GM21447 (cell line): ENCODE measurements around the gene KRTAP5-7.
A peak's percentile ranks its signal among the peaks of the same experiment; 100 is the strongest.
"Not testable (repeated sequence)": the region's sequence is repeated elsewhere in the genome, so short reads cannot be mapped to it uniquely, and the experiment has no call there.

Source experiments
- ATAC-seq: cut with Tn5 transposase; IDR thresholded peaks from one replicate; pipeline ENCODE4 v1.9.1; 2021; ENCODE audit not compliant: unreplicated experiment

KRTAP5-7 gene, protein sequence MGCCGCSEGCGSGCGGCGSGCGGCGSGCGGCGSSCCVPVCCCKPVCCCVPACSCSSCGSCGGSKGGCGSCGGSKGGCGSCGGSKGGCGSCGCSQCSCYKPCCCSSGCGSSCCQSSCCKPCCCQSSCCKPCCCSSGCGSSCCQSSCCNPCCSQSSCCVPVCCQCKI

DNA sequence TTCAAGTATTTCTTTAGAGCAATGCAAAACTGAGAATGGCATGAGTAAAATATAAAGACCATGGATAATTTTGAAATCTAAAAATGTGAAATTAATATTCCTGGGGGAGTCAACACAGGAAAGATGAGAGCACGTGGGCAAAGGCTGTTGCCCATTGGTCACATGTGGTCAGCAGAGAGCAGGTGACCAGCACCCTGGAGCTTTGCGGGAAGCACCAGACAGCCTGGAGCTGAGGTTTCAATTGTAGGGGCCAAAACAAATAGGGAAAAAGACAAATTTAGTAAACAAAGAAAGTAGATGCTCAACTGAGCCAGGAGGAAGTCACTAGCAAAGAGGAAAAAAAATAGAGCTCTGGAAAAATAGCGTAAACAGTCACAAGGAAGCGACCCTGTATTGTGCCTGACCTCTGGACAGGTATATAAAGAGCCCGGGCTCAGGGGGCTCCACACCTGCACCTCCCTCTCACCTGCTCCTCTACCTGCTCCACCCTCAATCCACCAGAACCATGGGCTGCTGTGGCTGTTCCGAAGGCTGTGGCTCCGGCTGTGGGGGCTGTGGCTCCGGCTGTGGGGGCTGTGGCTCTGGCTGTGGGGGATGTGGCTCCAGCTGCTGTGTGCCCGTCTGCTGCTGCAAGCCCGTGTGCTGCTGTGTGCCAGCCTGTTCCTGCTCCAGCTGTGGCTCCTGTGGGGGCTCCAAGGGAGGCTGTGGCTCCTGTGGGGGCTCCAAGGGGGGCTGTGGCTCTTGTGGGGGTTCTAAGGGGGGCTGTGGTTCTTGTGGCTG is at the start of gene KRTAP5-7:
KRTAP5-7 (plus strand) TSS at position 472 of the 780 bp plus-strand sequence; CDS start at position 506, 34 bp downstream.
- not testable (repeated sequence) for ATAC-seq

DNA sequence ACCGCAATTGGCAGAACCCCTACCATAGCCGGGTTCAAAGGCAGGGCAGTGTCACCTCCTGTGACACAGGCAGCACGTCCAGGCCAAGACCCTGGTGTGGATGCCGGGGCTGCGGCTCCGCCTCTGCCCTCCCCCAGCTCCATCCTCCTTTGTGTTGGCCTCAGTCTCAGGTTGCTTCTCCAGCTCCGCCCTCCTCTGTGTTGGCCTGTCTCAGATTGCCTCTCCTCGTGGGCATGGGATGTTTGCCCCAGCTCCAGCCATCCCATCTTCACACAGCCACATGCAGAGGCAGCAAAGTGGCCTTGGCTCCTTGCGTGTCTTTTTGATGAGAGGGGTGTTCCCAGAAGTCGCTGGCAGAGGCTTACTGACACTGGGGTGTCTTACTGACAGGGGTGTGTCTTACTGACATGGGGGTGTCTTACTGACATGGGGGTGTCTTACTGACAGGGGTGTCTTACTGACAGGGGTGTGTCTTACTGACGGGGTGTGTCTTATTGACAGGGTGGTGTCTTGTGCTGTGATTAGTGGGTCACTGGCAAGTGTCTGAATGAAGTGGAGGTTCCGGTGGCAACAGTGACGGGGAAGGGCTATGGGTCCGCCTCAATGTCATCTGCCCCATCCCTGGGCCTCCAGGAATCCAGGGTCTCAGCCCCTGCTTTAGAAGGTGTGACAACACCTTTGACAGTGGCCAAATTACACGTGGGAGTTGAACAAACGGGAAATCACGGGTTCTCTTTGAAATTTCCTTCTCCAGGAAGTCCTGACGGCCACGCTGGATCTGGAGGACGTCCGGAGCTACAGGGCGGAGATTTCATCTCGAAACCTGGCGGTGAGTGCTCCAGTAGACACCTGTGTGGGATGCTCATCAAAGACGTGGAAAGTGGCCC is 49.2 kb upstream of the KRTAP5-7 start:
- no peak for ATAC-seq

DNA sequence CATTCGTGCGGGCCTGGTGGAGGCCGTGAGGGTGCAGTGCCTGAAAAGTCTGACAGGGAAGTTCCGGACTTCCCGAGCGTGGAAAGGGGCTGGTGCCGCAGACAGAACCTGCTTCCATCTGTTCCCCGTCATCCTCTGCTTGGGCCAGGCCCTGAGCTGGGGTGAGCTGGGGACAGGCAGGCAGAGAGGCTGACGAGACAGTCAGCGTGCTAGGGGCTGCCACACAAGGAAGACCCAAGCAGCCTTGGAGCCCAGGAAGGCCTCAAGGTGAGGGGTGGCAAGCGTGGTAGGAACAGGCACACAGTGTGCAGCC is 48.6 kb upstream of the KRTAP5-7 start:
- no peak for ATAC-seq

DNA sequence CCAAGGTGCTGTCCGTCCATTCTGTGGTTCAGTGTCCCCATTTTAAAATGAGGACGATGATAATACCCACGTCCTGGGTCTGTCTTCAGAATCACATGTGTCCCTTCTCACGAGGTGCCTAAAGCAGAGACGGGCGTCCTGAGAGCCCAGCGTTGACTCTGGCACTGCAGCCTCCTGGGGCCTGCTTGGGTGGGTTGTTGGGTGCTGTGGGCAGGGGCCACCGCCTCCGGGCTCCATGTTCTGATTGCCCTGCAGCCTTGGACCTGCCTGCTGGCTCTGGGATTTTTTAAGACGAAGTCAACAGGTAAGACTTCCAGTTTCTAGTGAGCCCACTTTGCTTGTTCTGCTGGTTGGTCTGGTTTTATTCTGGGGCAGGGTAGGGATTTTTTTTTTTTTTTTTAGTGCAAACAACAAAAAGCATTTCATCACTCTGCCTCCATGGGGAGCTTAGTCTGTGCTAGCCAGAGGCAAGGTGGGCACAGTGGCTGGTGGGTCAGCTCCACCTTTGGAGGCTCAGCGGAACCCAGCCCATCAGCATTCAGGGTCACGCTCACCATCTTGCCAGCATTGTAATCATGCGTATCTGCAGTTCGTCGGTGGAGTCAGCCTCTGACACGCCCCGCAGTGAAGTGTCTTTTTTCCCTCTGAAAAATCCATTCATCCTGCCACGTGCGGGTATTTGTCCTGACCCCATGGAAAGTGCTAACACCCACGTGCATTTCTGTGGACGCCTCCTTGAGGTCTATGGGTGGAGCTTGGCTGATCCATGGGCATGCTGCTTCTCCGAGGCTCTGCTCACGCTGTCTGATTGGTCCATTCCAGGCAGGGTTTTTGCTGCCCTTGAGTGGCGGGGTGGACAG is 45.7 kb upstream of the KRTAP5-7 start:
- ATAC-seq = no peak

DNA sequence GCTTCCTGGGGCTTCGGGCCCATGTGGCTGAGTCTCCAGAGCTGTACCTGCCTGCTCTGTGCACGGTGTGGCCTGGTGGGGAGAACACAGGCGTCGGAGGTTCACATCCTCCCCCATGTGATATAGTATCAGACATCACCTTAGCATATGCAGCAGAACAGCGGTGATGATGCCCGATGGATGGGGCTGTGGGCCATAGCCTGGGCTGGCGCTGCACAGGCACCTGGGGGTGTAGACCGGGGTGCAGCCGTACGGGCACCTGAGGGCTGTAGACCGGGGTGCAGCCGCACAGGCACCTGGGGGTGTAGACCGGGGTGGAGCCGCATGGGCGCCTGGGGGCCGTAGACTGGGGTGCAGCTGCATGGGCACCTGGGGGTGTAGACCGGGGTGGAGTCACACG is 44.9 kb upstream of the KRTAP5-7 start:
- no peak for ATAC-seq

DNA sequence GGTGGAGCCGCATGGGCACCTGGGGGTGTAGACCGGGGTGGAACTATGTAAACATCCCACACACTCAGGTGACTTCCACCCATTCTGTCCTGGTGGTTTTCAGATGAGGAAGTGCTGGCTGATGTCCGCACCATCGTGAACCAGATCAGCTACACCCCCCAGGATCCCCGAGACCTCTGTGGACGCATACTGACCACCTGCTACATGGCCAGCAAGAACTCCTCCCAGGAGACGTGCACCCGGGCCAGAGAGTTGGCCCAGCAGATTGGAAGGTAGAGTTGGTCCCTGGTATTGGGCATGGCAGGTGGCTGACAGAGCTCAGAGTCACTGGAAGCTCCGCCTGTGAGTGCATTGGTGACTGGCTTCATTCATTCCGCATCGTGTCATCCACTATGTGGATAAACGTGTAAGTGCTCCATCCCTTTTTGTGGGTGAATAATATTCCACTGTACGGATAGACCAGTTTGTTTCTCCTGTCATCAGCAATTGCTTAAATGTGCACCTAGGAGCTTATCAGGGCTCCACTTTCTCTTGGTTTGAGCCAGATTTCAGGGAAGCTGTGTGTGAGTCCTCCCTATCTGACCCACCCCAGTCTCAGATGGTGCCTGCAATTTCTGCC is 44.2 kb upstream of the KRTAP5-7 start:
- ATAC-seq = no peak

DNA sequence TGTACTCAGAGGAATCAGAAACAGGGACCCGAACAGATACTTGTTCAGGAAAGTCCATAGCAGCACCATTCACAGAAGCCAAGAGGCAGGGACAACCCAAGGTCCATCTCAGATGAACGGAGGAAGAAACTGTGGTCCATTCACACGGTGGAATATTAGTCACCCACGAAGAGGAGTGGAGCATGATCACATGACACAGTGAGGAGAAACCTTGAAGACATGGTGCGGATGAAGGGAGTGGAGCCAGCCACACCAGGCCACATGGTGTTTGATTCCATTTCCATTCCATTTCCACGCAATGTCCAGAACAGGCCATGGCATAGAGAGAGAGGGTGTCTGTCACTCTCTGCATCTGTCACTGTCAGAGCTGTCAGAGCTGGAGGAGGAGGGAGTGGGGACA is 43.4 kb upstream of the KRTAP5-7 start:
- ATAC-seq = no peak

DNA sequence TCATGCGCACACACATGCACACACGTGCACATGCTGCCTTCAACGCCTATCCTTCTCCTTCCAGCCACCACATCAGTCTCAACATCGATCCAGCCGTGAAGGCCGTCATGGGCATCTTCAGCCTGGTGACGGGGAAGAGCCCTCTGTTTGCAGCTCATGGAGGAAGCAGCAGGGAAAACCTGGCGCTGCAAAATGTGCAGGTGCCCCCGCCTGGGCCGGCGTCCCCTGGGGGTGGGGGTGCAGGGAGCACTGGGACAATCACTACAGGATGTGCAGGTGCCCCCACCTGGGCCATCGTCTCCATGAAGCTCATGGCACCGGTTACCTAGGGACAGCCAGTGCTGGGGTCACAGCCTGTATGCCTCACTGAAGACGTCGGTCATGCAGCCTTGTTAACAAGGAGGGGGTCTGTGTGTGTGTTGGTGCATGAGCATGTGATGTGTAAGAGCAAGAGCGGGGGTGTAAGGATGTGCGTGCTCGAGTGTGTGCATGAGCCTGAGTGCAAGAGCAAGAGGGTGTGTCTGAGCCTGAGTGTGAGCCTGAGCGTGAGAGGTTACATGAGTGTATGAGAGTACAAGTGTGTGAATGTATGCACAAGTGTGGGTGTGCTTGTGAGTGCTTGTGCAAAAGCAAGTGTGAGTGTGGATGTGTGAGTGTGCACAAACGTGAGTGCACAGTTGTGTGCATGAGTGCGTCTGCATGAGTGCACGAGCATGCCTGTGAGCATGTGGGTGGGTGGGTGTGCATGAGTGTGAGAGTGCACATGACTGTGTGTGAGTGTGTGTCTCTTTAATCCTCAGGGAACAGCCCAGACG is 42.6 kb upstream of the KRTAP5-7 start:
- ATAC-seq = no peak

DNA sequence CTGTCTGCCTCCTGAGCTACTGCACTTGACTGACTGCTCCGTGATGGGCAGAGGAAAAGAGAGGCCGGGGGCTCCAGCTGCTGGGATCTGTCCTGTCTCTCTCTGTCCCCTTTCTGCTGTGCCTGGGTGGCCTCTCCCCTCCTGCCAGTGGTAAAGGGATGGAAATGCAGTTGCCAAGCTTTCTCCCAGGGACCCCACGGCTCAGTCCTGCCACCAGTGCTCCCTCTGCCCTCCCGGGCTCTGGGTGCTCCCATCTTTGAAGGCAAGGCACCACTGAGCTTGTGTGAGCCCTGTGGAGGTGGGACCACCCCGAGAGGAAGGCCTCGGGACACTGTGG is 42.0 kb upstream of the KRTAP5-7 start:
- ATAC-seq = no peak

DNA sequence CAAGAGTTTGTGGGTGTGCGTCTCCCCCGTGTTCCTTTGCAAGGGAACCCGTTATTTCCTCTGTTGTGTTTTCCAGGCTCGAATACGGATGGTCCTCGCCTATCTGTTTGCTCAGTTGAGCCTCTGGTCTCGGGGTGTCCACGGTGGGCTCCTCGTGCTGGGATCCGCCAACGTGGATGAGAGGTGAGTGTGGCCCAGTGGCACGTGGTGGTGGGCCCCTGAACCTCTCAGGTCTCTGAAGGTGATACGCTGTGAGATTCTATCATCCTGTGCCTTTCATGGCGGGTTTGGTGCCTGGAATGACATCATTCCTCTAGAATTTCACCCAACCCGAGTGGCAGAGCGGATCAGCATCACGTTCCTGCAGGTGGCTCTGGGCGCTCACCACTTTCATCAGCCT is 41.6 kb upstream of the KRTAP5-7 start:
- no peak for ATAC-seq

DNA sequence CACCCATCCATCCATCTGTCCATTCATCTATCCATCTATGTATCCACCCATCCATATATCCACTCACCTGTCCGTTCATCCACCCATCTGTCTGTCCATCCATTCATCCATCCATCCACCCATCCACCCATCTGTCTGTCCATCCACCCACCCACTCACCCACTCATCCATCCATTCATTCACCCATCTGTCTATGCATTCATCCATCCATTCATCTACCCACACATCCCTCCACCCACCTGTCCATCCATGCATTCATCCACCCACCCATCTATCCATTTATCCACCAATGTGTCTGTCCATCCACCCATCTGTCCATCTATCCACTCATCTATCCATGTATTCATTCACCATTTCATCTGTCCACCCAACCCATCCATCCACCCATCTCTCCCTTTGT is 40.7 kb upstream of the KRTAP5-7 start:
- ATAC-seq = no peak

DNA sequence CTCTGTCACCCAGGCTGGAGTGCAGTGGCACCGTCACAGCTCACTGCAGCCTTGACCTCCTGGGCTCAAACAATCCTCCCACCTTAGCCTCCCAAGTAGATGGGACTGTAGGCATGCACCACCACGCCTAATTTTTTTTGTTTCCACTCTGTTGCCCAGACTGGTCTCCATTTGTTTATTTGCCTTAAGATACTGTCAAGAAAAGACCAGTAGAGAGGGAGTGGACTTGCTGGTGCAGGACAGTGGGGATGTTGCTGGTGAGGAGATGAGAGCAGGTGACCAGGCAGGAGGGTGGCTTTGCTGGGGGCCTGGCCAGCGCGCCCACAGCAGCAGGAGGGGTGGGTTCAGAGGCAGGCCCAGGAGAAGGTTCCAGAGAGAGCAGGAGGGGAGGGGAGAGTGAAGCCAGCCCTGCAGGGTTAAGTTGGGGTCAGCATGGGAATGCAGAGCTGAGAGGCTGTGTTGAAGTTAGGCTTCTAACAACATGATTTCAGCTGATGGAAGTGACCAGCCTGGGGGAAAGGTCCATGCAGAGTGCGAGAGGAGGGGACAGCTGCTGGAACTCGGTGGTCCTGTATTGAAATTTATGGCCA is 38.3 kb upstream of the KRTAP5-7 start:
- ATAC-seq = no peak

DNA sequence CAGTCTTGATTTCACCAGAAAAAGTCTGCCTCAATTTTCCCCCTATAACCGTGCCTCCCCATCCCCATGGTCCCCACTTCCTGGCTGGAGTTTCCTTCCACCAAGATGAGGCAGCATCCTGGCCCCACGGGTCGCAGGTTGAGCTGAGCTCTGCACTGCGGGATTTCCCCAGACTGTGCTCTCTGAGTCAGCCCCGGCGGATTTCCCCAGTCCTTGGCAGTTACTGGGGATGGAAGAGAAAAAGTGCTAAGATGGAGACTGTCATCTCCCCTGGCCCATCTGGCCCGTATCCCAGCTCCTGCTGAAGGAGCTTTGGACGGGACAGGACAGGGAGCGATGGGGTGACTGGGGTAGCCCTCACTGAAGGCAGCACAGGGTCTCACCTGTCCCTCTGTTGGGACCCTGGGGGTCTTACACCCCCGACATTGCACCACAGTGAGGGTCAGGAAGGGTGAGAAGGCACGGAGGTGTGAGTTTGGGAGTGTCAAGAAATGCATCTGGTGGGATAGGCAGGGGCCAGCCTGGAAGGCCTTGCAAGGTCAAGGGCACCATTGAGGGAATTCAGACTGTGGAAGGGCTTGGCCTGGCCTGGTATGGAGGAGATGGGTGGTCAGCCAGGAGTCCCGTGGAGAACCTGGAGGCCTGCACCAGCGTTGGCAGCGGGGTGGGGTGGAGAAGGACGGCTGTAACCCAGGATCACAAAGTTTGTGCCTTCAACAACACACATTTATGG is 37.6 kb upstream of the KRTAP5-7 start:
- ATAC-seq = peak; percentile 66

DNA sequence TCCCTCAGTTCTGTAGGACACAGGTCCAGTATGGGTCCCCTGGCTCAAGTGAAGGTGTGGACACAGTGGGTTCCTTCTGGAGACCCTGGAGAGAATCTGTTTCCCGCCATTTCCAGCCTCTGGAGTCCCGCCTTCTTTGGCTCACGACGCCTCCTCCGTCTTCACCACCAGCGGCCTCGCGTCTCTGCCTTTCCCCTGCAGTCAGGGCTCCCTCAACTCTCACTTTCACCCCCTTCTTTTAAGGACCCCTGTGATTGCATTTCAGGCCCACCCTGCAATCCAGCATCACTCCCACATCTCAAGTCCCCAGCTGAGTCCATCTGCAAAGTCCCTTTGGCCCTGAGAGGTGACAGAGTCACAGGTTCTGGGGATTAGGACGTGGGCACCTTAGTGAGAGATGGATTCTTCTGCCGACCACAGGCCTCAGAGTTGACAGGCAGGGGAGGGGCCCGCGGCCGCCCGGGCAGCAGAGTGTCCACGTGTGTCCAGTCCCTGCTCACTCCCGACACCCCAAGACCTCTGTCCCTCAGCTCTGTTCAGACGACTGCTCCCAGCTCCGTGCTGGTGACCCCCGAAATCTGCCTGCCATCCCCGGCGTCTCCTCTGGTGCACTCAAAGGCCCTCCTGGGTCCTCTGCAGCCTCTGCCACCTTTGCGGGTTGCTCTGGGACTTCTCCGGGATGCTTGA is 36.9 kb upstream of the KRTAP5-7 start:
- no peak for ATAC-seq

DNA sequence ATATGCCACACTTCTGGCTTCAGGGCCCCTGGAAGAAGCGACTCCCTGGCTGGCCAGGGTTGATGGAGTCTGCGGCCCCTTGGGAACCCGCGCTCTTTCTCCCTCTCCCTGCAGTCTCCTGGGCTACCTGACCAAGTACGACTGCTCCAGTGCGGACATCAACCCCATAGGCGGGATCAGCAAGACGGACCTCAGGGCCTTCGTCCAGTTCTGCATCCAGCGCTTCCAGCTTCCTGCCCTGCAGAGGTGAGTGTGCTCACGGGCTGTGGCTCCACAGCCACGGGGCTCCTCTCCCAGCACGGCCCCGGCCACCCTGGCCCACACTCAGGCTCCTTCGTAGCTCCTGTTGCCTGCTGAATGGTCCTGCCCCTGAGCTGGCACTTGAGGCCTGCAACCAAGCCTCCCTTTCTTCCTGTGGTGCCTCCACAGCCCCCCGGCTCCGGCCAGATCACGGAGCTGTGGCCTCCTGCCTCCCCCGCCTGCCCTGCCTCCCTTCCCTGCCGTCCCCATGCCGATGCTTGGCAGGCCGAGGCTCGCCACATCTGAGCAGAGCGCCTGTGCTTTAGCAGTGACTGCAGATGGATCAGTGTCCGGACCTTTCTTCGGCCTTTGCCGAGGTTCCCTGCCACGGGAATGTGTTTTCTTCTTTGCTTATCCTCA is 36.2 kb upstream of the KRTAP5-7 start:
- no peak for ATAC-seq

DNA sequence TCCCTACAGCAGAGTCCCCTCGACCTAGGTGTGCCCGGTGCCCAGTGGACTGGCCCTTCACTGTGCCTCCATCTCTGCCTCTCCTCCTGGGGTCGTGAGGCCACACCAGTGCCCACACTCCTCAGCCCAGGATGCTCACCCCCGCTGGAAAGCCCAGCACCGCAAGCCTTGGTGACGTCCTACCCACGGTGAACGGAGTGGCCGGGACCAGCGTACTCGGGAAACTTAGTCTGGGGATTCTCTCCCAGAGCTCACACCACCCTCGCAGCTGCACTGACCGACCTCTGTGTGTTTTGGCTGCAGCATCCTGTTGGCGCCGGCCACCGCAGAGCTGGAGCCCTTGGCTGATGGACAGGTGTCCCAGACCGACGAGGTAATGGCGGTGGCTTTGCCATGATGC is 35.5 kb upstream of the KRTAP5-7 start:
- no peak for ATAC-seq

DNA sequence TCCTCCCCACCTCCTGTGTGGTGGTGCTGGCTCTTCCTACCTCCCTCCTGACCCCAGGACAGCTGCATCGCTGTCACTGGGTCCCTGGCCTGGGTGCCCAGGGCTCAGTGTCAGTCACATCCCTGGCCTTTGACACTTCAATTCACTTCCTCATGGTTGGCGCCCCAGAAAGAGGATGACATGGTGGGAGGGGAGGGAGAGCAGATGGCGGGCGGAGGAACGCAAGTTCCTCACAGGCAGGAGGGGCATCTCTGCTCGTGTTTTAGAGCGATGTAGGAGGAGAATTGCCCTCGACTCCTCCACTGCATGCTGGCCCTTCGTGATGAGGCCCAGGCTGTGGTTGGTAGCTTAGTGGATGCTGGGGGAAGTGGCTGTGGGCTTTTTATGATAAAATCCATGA is 35.1 kb upstream of the KRTAP5-7 start:
- no peak for ATAC-seq
